GM06990 (cell line): ENCODE results near the gene SMARCAL1.

Experiments used
- DNase-seq: peaks from one replicate; pipeline ENCODE4 v3.0.0-alpha.2; 2011; ENCODE audit not compliant: insufficient read length; ENCODE audit errors: extremely low read depth
- H3K27me3 ChIP-seq: replicated peaks from 2 replicates; pipeline ENCODE4 v1.6.0; 2011; ENCODE audit warnings: low read length; ENCODE audit not compliant: control insufficient read depth, insufficient read depth
- H3K36me3 ChIP-seq: 2 replicates; pipeline ENCODE4 v1.5.1; 2011; ENCODE audit warnings: low read length; ENCODE audit not compliant: control insufficient read depth, insufficient read depth
- H3K4me3 ChIP-seq: replicated peaks from 2 replicates; pipeline ENCODE4 v1.5.1; 2011; ENCODE audit warnings: low read depth, mild to moderate bottlenecking, control low read depth, low read length
- CTCF ChIP-seq: IDR thresholded peaks from 2 replicates; pipeline ENCODE4 v1.5.1; 2011; ENCODE audit warnings: low read length, control low read depth, mild to moderate bottlenecking, inconsistent platforms; ENCODE audit not compliant: insufficient read depth, poor library complexity, severe bottlenecking

Gene SMARCAL1

GRCh38 chr2:216430811-216431530 lies 18.7 kb downstream of the SMARCAL1 start:
- peaks cover 24% of the 10 kb centered on the region for H3K36me3 ChIP-seq
- no peaks in the 10 kb centered on the region for H3K27me3 ChIP-seq
- H3K4me3 ChIP-seq: no peak overlapping the region
- no peak for TF ChIP-seq CTCF
- no peak for DNase-seq

- no peak for TF ChIP-seq CTCF
- H3K36me3 ChIP-seq: peaks cover 24% of the 10 kb centered on the region
These were observed 19.2 kb downstream of the SMARCAL1 start for GRCh38 chr2:216431531-216431856.

GRCh38 chr2:216436383-216436782 lies 24.1 kb downstream of the SMARCAL1 start:
- peaks cover 29% of the 10 kb centered on the region for H3K36me3 ChIP-seq
- no peak for TF ChIP-seq CTCF

More at GRCh38 chr2:216431531-216431856, 19.2 kb downstream of the SMARCAL1 start:
- Histone ChIP-seq H3K4me3 (no peak overlapping the region), H3K27me3 (no peaks in the 10 kb centered on the region)
- DNase-seq: no peak

GRCh38 chr2:216441308-216442010 lies 29.2 kb downstream of the SMARCAL1 start:
- DNase-seq: no peak
- TF ChIP-seq CTCF: no peak
- H3K27me3 ChIP-seq: no peaks in the 10 kb centered on the region
- no peak overlapping the region for H3K4me3 ChIP-seq
- peaks cover 11% of the 10 kb centered on the region for H3K36me3 ChIP-seq

More at GRCh38 chr2:216436383-216436782, 24.1 kb downstream of the SMARCAL1 start:
- no peaks in the 10 kb centered on the region for H3K27me3 ChIP-seq
- no peak overlapping the region for H3K4me3 ChIP-seq
- no peak for DNase-seq

DNA sequence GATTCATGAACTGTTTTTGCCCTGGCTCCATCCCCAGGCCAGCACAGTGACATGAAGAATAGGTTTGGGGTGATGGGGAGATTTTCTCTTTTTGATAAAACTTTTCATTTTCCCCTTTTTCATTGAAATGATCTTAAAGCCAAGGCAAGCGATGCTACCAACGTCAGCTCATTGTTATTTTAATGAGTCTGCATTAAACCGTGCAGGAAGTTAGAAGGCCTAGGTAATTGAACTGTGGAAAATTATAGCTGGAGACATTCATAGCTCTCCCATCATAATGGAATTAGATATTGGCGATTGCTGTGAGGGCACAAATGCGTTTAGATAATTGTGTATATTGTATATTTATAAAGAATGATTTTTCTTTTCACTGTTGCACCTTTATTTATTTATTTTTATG lies 33.2 kb downstream of the SMARCAL1 start:
- no peak for TF ChIP-seq CTCF
- H3K36me3 ChIP-seq: peaks cover 5% of the 10 kb centered on the region
- DNase-seq: no peak

More for the DNA sequence above, 33.2 kb downstream of the SMARCAL1 start:
- H3K27me3 ChIP-seq: no peaks in the 10 kb centered on the region
- H3K4me3 ChIP-seq: no peak overlapping the region
